ENCODE results near the gene RBM25.
A peak's percentile ranks its signal among the peaks of the same experiment; 100 is the strongest.

Gene RBM25

DNA sequence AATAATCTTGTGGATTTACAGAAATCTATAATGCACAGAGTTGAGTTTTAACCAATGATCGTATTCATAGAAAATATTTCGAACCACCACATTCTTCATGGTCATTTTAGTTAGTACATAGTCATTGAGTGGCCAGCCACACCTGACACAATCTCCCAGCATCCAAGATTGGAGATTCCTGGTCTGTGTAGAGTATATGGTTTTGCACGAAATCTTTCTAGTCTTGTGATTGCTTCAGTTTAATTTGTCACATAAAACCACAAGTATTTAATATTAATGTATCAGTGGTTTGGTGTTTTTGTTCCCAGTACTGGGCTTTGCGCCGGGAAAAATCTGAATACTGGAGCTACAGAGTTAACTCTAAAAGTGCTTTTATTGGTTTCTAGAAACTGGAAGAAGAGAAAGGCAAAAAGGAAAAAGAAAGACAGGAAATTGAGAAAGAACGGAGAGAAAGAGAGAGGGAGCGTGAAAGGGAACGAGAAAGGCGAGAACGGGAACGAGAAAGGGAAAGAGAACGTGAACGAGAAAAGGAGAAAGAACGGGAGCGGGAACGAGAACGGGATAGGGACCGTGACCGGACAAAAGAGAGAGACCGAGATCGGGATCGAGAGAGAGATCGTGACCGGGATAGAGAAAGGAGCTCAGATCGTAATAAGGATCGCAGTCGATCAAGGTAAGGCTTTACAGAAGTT is 44.6 kb downstream of the RBM25 start:
- no peak for DNase-seq (ENCODE audit: low read depth)

GRCh38 chr14:73105050-73105449 is 46.7 kb downstream of the RBM25 start:
- no peak for DNase-seq (ENCODE audit: low read depth)

DNA sequence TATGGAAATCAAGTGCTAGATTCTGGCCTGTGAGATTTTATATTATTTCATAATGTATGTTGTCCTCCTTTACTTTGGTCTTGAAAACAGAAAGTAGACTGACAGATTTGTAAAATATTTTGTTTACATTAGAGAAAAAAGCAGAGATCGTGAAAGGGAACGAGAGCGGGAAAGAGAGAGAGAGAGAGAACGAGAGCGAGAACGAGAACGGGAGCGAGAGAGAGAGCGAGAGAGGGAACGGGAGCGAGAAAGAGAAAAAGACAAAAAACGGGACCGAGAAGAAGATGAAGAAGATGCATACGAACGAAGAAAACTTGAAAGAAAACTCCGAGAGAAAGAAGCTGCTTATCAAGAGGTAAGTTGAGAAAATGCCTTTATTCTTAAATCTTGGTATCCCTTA is 47.4 kb downstream of the RBM25 start:
- DNase-seq (ENCODE audit: low read depth), result no peak

- no peak for DNase-seq (ENCODE audit: low read depth)
These were observed 57.8 kb downstream of the RBM25 start for GRCh38 chr14:73116079-73116665.

- no peak for DNase-seq (ENCODE audit: low read depth)
These were observed 66.0 kb downstream of the RBM25 start for GRCh38 chr14:73124180-73124894.

DNA sequence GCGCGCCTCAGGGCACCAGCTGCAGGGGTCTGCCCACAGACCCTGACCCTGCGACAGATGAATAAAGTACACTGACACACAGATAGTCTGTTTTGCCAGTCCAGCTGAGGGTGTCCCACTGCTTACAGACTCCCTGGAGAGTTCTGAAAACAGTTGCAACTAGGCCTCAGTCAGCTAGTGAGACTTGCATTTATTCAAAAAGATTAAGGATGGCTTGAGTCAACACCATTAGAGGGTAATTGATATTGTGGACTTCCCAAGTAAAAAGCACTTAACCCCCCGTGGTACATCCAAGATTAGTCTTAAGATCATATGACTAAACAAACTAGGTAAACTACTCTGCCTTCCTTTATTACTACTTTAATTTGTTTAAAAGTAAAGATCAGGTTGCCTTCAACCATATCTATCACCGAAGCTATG is 66.8 kb downstream of the RBM25 start:
- DNase-seq (ENCODE audit: low read depth), result no peak

DNA sequence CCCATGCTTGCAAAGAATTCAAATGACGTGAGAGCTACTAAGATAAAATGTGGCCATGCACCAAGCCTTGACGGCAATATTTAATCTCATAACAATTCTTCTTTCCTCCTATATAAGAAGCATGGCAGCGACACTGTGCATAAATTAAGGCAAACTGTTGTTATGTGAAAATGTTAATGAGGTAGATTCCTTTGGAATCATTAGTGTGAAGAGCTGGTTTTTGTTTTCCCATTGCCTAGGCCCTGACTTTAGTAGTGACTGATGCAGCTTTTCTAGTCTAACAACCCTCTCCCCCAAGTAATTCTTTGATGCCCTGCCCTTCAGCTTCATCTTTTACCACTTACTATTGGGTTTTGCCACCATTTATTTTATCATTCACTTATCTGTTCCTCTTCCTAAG is 67.4 kb downstream of the RBM25 start:
- no peak for DNase-seq (ENCODE audit: low read depth)

DNA sequence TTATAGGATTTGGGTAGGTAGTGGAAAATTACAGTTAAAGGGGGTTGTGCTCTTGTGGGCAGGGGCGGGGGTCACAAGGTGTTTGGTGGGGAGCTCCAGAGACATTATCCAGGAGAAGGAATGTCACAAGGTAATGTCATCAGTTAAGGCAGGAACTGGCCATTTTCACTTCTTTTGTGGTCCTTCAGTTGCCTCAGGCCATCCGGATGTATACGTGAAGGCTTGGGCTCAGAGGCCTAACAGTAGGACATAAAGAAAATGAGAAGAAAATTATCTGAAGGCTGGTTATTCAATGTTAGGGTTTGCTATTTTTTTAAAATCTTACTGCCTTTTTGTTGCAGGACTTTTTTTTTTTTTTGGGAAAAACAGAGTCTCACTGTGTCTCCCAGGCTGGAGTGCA is 75.5 kb downstream of the RBM25 start:
- no peak for DNase-seq (ENCODE audit: low read depth)

DNA sequence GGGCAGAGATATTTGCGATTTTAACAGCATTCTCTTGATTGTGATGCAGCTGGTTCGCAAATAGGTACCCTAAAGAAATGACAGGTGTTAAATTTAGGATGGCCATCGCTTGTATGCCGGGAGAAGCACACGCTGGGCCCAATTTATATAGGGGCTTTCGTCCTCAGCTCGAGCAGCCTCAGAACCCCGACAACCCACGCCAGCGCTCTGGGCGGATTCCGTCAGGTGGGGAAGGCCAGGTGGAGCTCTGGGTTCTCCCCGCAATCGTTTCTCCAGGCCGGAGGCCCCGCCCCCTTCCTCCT is 77.7 kb downstream of the RBM25 start:
- no peak for DNase-seq (ENCODE audit: low read depth)

DNA sequence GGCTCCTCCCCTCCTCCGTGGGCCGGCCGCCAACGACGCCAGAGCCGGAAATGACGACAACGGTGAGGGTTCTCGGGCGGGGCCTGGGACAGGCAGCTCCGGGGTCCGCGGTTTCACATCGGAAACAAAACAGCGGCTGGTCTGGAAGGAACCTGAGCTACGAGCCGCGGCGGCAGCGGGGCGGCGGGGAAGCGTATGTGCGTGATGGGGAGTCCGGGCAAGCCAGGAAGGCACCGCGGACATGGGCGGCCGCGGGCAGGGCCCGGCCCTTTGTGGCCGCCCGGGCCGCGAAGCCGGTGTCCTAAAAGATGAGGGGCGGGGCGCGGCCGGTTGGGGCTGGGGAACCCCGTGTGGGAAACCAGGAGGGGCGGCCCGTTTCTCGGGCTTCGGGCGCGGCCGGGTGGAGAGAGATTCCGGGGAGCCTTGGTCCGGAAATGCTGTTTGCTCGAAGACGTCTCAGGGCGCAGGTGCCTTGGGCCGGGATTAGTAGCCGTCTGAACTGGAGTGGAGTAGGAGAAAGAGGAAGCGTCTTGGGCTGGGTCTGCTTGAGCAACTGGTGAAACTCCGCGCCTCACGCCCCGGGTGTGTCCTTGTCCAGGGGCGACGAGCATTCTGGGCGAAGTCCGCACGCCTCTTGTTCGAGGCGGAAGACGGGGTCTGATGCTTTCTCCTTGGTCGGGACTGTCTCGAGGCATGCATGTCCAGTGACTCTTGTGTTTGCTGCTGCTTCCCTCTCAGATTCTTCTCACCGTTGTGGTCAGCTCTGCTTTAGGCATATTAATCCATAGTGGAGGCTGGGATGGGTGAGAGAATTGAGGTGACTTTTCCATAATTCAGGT is 78.3 kb downstream of the RBM25 start, which contains the start of gene PSEN1:
PSEN1 (plus strand) TSS at position 121 of the 839 bp plus-strand sequence. CDS start 11,513 bp downstream, outside the sequence.
- peak; percentile 95 for DNase-seq (ENCODE audit: low read depth)

- no peak for DNase-seq (ENCODE audit: low read depth)
These were observed 82.5 kb downstream of the RBM25 start for GRCh38 chr14:73140811-73141323.

DNA sequence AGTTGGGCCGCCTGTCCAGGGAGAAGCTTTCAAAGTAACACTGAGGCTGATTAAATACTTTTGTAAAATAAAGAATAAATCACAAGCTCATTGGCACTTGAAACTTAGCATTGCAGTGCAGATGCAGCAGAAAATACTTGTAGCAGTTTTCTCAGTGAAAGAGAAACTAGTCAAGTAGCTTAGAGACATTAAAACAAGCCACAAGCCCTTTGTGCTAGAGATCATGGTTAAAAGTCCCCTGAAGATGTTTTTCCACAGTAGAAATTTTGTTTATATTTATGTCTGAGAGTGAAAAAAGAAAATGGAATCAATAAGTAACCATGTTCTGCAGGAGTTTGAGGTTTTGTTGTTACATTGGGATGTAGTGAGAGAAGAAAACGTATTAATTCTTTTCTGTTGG is 83.9 kb downstream of the RBM25 start:
- DNase-seq (ENCODE audit: low read depth), result no peak

DNA sequence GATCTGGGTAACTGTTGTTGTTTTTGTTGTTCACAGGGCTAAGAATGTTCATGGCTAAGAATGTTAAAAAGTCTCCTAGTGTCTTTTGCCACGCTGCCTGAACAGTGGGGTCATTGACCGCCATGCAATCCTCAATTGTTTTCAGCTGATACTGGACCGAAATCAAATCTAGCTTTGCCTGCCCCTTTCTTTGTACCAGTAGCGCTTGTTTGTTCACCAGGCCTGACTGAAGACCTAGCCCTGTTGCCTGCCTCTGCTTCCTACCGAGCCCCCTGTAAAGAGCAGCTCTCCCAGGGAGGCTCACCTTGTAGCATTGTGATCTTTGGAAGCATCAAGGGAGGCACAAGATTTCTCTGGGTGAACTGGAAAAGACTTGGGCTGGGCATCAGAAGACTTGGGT is 84.7 kb downstream of the RBM25 start:
- DNase-seq (ENCODE audit: low read depth), result no peak

DNA sequence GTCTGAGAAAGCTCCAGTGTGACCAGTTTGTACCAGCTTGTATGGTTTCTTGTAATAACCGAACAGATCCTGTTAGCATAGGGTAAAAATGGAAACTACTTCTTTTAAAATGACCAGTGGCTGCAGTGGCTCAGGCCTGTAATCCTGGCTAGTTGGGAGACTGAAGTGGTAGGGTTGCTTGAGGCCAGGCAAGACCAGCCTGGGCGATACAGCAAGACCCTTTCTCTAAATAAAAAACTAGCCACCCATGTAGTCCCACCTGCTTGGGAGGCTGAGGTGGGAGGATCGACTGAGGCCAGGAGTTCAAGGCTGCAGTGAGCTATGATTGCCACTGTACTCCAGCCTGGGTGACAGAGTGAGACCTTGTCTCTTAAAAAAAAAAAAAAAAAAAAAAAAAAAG is 85.3 kb downstream of the RBM25 start:
- no peak for DNase-seq (ENCODE audit: low read depth)

GRCh38 chr14:73145371-73145770 is 87.0 kb downstream of the RBM25 start:
- no peak for DNase-seq (ENCODE audit: low read depth)

DNA sequence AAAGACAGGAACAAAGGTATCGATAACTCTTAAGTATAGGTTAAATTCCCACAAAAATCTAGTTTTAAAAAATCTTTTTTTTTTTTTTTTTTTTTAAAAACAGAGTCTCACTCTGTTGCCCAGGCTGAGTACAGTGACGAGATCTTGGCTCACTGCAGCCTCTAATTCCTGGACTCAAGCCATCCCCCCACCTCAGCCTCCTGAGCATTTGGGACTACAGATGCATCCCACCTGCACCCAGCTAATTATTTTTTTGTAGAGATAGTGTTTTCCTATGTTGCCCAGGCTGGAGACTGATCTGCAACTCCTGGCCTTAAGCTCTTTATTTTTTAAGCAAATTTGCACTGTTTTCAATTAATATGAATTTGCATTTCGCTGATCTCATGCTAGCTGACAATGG is 87.8 kb downstream of the RBM25 start:
- no peak for DNase-seq (ENCODE audit: low read depth)

DNA sequence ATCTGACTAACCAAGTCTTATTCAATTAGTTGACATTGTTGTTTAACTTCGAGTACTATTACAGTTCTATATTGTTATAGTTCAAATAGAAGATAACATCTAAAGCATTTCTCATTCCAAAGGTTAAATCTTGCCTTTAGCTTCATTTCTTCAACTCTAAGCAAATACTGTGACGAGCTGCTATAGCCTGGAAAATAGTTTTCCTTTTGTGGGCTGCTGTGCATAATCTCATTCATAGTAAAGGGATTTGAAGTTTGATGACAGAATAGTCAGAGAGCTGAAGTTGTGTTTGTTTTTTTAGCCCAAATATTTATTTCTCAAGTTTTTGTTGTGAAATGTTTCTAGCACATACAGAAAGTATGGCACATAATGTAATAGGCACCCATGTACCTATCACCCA is 91.4 kb downstream of the RBM25 start:
- no peak for DNase-seq (ENCODE audit: low read depth)

GRCh38 chr14:73153272-73153671 is 94.9 kb downstream of the RBM25 start:
- no peak for DNase-seq (ENCODE audit: low read depth)

GRCh38 chr14:73162251-73162650 is 103.9 kb downstream of the RBM25 start:
- no peak for DNase-seq (ENCODE audit: low read depth)

DNA sequence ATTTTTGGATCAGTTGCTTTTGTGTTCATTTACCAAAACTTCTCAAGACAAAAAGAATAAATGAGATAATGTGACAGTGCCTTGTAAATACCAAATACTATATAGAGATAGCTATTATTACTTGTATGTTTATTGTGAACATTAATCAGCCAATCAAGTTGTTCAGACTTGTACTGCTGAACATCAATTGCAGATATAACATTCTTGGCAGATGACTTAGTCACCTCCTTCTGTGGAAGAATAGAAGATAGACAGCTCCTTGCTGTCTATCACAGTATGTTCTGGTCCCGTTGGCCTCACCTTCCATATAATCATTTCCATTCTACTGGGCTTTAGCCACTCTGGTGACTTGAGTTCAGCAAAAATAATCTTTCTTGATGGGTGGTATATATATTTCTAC is 108.1 kb downstream of the RBM25 start:
- DNase-seq (ENCODE audit: low read depth), result no peak

DNA sequence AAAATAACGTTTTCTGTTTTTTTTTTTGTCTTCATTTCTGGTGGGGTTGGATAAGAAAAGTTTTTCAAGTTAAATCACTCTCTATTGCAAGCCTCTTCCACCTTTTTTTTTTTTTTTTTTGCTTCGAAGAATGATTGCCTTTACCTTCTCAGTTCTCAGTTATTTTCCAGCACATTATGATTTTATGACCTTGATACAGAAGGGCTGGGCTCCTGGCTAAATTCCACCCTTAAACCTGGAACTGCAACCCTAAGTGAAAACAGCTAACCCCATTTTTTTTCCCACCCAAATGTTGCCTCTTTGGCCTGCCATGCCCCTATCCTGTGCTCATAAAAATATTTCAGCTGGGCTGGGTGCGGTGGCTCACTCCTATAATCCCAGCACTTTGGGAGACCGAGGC is 109.4 kb downstream of the RBM25 start:
- DNase-seq (ENCODE audit: low read depth), result no peak

GRCh38 chr14:73168274-73168673 is 109.9 kb downstream of the RBM25 start:
- no peak for DNase-seq (ENCODE audit: low read depth)

Data from ELR (cell line).